HG03097 (cell line): ENCODE data around the gene NAPB.

Experiments used
- ATAC-seq: cut with Tn5 transposase; IDR thresholded peaks from one replicate; pipeline ENCODE4 v1.9.1; 2021; ENCODE audit not compliant: unreplicated experiment, low FRiP score

The NAPB gene

GRCh38 chr20:23438661-23439060 lies 17.4 kb upstream of the NAPB start:
- no peak for ATAC-seq

- no peak for ATAC-seq
Observed at GRCh38 chr20:23437126-23437899, 16.0 kb upstream of the NAPB start.

- ATAC-seq, result no peak
Observed at GRCh38 chr20:23436681-23437080, 15.4 kb upstream of the NAPB start.

- no peak for ATAC-seq
Observed at GRCh38 chr20:23435626-23436539, 14.6 kb upstream of the NAPB start.

- no peak for ATAC-seq
Observed at GRCh38 chr20:23434521-23435313, 13.4 kb upstream of the NAPB start.

- ATAC-seq, result no peak
Observed at GRCh38 chr20:23433628-23434027, 12.3 kb upstream of the NAPB start.

GRCh38 chr20:23425129-23425528 lies 3.8 kb upstream of the NAPB start:
- ATAC-seq, result no peak

- ATAC-seq, result peak; percentile 32
Observed at GRCh38 chr20:23419995-23420901, 1.0 kb downstream of the NAPB start.

- ATAC-seq, result no peak
Observed at GRCh38 chr20:23419657-23419994, 1.7 kb downstream of the NAPB start.

GRCh38 chr20:23417861-23418260 lies 3.4 kb downstream of the NAPB start:
- ATAC-seq, result no peak

- ATAC-seq, result no peak
Observed at GRCh38 chr20:23415959-23416583, 5.2 kb downstream of the NAPB start.

- no peak for ATAC-seq
Observed at GRCh38 chr20:23415555-23415954, 5.7 kb downstream of the NAPB start.

GRCh38 chr20:23414526-23415188 lies 6.6 kb downstream of the NAPB start:
- no peak for ATAC-seq

GRCh38 chr20:23413862-23414422 lies 7.3 kb downstream of the NAPB start:
- no peak for ATAC-seq

GRCh38 chr20:23412026-23412425 lies 9.3 kb downstream of the NAPB start:
- no peak for ATAC-seq

GRCh38 chr20:23410916-23411695 lies 10.2 kb downstream of the NAPB start:
- no peak for ATAC-seq

- ATAC-seq, result no peak
Observed at GRCh38 chr20:23409800-23410199, 11.5 kb downstream of the NAPB start.

- no peak for ATAC-seq
Observed at GRCh38 chr20:23408957-23409356, 12.3 kb downstream of the NAPB start.
